ENCODE measurements around the gene CCDC63. TPM values are rescaled to one million over a fixed set of nuclear protein-coding genes. Genes with fewer than 3 reads are reported as not detected.
A peak's percentile ranks its signal among the peaks of the same experiment; 100 is the strongest.
"Not testable (repeated sequence)": the region's sequence is repeated elsewhere in the genome, so short reads cannot be mapped to it uniquely, and the experiment has no call there.

Gene CCDC63
- total RNA-seq, 1 experiment from 2014 or later: not detected

- peak; percentile 96 for DNase-seq (ENCODE audit: low read depth, low spot score)
- in situ Hi-C loops (cut with HindIII; ENCODE audit: low pct_unique_long_range_greater_than_20kb, low sequenced_read_pairs): no loop called here
Observed at GRCh38 chr12:110826592-110827200, 20.1 kb upstream of the CCDC63 start.

DNA sequence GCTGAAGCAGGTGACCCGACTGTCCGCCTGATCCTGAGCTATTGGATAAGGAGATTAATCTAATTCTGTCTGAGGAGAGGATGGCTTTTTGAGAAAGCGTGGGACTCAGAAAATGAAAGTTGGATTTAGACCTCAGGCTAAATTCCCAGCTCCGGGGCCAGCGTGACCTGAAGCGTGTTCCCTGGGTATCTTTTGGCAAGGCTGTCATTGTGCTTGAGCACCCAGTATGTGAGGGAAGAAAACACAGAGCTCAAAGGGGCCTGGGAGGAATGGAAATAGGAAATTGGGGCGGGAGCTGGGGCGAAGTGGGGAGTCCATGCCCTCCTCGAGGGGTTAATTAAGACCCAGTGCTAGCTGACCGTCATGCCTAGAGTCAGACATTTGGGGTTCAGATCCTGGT, 17.5 kb upstream of the CCDC63 start:
- in situ Hi-C loops (cut with HindIII; ENCODE audit: low pct_unique_long_range_greater_than_20kb, low sequenced_read_pairs): no loop called here
- DNase-seq (ENCODE audit: low read depth, low spot score): no peak

DNA sequence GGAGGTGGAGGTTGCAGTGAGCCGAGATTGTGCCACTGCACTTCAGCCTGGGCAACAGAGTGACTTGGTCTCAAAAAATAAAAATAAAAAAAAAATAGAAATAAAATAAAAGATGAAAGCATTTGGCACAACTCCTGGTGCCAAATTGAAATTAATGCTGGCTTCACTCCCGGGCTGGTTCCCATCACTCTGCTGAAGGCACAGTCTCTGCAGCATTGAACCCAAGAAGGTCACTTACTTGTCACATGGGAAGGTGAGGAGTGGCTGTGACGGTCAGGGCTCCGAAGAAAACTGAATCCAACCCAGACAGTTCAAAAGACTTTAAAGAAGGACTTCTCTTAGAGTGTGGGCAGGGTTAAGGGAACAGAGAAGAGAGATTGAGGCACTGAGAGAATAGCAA, 10.5 kb upstream of the CCDC63 start:
- in situ Hi-C loops (cut with HindIII; ENCODE audit: low pct_unique_long_range_greater_than_20kb, low sequenced_read_pairs): no loop called here

DNA sequence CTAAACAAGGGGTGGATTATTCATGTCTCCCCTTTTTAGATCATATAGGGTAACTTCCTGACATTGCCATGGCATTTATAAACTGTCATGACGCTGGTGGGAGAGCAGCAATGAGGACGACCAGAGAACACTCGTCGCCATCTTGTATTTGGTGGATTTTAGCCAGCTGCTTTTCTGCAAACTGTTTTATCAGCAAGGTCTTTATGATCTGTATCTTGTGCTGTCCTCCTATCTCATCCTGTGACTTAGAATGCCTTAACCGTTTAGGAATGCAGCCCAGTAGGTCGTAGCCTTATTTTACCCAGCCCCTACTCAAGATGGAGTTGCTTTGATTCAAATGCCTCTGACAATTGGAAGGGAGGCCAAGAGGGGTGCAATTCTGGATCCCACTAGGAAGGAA, 5.8 kb upstream of the CCDC63 start:
- in situ Hi-C loops (cut with HindIII; ENCODE audit: low pct_unique_long_range_greater_than_20kb, low sequenced_read_pairs): no loop called here

More for the DNA sequence above, 10.5 kb upstream of the CCDC63 start:
- DNase-seq (ENCODE audit: low read depth, low spot score): no peak

DNA sequence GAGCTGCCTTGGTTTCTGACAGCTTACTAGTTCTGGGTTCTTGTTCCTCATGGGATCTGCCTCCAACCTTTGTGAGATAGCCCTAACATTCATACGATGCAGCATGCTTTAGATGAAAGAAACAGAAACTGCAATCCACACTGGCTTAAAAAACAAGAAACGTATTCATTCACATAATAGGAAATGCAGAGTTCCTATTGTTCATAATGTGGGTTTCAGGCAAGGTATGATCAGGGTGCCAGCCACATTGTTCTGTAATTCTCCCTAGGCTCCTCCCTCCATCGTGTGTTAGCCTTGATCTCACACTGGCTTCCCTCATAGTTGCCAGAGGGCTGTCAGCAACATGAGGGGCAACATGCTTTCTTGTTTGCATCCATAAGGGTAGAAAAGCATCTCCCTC, 2.7 kb upstream of the CCDC63 start:
- DNase-seq (ENCODE audit: low read depth, low spot score): no peak
- in situ Hi-C loops (cut with HindIII; ENCODE audit: low pct_unique_long_range_greater_than_20kb, low sequenced_read_pairs): no loop called here

More for the DNA sequence above, 5.8 kb upstream of the CCDC63 start:
- DNase-seq (ENCODE audit: low read depth, low spot score): no peak

DNA sequence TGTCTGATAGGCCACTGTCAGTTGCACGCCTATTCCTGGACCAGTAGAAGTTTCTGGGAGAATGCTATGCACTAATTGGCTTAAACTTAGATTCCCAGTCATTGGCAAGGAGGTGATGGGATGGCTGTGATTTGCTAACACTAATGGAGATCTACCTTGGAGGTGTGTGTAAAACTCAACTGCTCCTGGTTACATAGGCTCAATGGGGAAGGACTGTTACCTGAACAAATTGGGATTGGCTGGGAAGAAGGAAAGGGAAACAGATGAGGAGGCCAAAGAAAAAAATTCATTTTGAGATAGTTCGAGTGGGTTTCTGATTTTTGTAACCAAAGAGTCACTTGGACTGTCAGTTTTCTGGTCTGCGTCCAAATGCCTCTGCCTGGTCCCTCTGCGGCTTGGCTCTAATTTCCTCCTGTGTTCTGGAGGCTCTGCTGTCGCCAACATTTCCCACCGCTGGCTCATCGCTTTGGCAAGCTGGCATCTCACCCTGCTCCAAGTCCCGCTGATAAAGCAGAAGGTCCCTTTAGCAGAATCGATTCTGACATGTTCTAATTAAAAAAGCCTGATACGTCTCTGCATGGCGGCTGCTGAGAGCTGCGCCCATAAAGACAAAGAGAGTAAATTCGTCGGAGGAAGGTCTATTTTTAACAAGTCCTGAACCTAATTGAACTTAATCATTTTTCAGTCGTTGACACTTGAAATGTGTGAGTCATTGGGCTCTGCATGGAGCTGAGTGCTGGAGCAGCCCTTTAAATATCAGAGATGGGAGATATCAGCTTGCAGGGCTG, 2.0 kb upstream of the CCDC63 start:
- no peak for DNase-seq (ENCODE audit: low read depth, low spot score)
- in situ Hi-C loops (cut with HindIII; ENCODE audit: low pct_unique_long_range_greater_than_20kb, low sequenced_read_pairs): no loop called here

DNA sequence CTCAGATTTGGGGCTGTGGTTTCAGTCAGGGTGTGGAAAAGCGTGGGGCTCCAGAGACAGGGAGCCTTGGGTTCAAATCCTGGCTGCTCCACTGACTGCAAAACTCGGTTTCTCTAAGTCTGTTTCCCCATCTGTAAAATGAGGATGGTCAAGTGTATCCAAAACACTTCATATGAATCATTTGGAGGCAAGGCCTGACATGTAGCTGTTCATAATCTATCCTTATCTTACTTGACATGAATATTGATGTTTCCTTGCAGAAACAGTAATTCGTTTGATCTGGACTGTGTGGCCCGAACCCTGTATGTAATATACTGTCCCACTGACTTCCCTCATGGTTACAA, 1.5 kb upstream of the CCDC63 start:
- in situ Hi-C loops (cut with HindIII; ENCODE audit: low pct_unique_long_range_greater_than_20kb, low sequenced_read_pairs): no loop called here
- no peak for DNase-seq (ENCODE audit: low read depth, low spot score)

DNA sequence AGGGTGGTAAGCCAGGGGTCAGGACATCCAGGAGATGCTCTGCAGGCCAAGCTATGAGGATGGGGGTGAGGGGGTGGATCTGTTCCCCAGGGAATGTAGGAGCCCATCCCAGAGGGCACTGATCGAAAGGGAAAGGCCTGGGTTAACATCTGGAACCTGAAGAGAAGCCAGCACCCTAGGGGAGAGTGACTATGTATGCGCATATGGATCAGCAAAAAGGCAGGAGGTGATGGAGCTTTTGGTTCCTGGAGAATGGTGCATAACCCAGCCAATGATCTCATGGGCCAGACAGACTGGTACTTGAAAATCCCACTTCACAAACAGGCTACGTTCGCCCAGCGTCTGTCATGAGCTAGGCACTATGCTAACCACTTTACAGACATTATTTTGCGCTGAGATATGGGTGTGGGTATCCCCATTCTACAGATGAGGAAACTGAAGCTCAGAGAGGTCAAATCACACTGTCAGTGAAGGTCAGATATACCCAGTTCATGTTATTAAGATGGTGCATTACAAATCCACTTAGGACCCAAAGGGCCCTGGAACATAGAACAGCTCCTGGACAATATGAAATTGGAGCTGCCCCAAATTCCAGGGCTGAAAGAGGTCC, 1.6 kb downstream of the CCDC63 start:
- DNase-seq (ENCODE audit: low read depth, low spot score): no peak
- in situ Hi-C loops (cut with HindIII; ENCODE audit: low pct_unique_long_range_greater_than_20kb, low sequenced_read_pairs): no loop called here

- in situ Hi-C loops (cut with HindIII; ENCODE audit: low pct_unique_long_range_greater_than_20kb, low sequenced_read_pairs): no loop called here
Observed at GRCh38 chr12:110849221-110849620, 2.4 kb downstream of the CCDC63 start.

GRCh38 chr12:110849748-110850403, 3.1 kb downstream of the CCDC63 start:
- in situ Hi-C loops (cut with HindIII; ENCODE audit: low pct_unique_long_range_greater_than_20kb, low sequenced_read_pairs): no loop called here
- no peak for DNase-seq (ENCODE audit: low read depth, low spot score)

More at GRCh38 chr12:110849221-110849620, 2.4 kb downstream of the CCDC63 start:
- DNase-seq (ENCODE audit: low read depth, low spot score): no peak

DNA sequence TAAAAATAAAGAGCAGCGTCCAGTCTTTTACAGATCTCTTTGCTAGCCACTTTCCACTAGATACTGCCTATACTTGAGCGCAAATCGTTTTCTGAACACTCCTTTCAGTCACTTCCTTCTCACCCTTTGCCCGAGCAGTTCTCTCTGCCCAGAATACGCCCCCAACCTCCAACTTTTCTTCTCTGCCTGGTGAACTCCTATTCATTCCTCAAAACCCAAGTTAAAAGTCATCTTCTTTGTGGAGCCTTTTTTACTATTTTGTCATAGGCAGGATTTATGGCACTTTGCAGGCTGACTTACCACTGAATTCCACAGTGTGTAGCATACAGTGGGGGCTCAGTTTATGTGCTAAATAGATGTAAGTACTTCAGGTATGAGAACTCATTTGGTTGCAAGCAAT, 4.0 kb downstream of the CCDC63 start:
- no peak for DNase-seq (ENCODE audit: low read depth, low spot score)
- in situ Hi-C loops (cut with HindIII; ENCODE audit: low pct_unique_long_range_greater_than_20kb, low sequenced_read_pairs): no loop called here

DNA sequence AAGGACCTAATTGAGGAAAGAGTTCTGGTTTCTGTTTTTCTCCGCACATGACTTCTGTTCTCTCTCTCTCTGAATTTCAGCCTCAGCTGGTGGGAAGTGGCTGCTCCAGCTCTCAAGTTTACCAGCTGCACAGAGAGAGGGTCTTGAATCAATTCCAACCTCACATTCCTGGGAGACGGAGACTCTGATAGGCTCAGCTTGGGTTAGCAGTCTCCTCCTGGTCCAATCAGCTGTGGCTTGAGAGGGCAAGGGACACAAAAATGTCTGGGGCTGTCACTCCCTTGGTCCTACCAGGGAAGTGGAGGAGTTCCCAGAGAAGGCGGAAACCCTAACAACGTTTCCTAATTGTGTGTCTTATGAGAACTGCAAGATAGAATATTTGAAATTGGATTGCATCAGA, 7.0 kb downstream of the CCDC63 start:
- DNase-seq (ENCODE audit: low read depth, low spot score): no peak

DNA sequence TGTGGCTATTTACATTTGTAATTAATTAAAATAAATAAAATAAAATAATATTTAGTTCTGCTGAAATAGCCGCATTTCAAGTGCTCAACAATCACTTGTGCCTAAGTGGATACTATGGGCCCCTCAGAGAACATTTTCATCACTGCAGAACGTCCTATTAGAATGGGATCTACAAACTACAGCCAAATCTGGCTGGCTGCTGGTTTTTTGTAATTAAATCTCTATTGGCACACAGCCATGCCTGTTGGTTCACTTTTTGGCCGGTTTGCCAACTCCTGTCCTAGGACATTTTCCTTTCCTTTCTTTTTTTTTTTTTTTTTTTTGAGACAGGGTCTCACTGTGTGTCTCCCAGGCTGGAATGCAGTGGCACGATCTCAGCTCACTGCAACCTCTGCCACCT, 9.8 kb downstream of the CCDC63 start:
- in situ Hi-C loops (cut with HindIII; ENCODE audit: low pct_unique_long_range_greater_than_20kb, low sequenced_read_pairs): no loop called here

More for the DNA sequence above, 7.0 kb downstream of the CCDC63 start:
- in situ Hi-C loops (cut with HindIII; ENCODE audit: low pct_unique_long_range_greater_than_20kb, low sequenced_read_pairs): no loop called here

DNA sequence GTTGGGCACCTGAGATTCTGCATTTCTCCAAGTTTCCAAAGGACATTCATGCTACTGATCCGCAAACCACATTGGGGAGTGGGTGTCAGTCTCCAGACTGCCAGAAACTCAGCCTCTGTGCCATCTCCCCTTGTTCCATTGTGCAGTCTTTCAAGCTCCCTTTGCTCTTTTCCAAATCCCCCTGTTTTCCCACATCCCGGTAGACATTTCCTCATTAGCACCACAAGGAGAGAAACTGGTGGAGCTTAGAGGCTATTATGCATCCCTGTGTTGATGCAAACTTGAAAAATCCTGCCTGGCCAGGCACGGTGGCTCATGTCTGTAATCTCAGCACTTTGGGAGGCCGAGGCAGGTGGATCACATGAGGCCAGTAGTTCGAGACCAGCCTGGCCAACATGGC, 10.7 kb downstream of the CCDC63 start:
- in situ Hi-C loops (cut with HindIII; ENCODE audit: low pct_unique_long_range_greater_than_20kb, low sequenced_read_pairs): no loop called here
- DNase-seq (ENCODE audit: low read depth, low spot score): no peak

More for the DNA sequence above, 9.8 kb downstream of the CCDC63 start:
- no peak for DNase-seq (ENCODE audit: low read depth, low spot score)

GRCh38 chr12:110857954-110858353, 11.2 kb downstream of the CCDC63 start:
- in situ Hi-C loops (cut with HindIII; ENCODE audit: low pct_unique_long_range_greater_than_20kb, low sequenced_read_pairs); DNase-seq (ENCODE audit: low read depth, low spot score): not testable (repeated sequence)

DNA sequence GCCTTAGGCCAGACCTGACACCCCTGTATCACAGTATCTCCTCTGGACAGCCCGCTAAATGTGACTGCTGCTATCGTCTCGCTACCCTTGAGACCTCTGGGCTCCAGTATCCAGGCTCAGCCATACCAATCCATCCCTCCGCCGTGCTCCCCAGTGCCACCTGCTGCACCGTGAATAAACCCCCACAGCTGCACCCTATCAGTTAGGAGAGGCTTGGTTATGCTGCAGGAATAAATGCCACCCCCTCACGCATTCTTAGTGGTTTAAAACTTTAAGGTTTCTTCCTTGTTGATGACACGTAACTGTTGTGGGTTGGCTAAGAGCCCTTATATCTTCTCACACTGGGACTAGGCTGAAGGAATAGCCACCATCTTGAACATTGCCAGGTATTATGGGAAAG, 12.1 kb downstream of the CCDC63 start:
- in situ Hi-C loops (cut with HindIII; ENCODE audit: low pct_unique_long_range_greater_than_20kb, low sequenced_read_pairs): no loop called here
- no peak for DNase-seq (ENCODE audit: low read depth, low spot score)

- in situ Hi-C loops (cut with HindIII; ENCODE audit: low pct_unique_long_range_greater_than_20kb, low sequenced_read_pairs): no loop called here
Observed at GRCh38 chr12:110860833-110861296, 14.1 kb downstream of the CCDC63 start.

DNA sequence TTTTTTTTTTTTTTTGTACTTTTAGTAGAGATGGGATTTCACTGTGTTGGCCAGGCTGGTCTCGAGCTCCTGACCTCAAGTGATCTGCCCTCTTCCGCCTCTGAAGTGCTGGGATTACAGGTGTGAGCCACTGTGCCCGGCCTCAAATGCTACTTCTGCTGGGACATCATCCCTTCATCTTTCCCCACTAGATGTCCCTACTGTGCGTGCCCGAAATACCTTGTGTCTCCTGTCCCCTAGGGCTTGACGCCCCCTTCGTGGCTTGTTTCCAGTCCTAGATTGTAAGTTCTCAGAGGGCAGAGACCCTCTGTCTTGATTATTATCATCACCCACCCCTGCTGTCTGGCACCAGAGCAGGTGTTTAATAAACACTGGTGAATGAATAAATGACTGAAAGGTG, 14.9 kb downstream of the CCDC63 start:
- DNase-seq (ENCODE audit: low read depth, low spot score): no peak
- in situ Hi-C loops (cut with HindIII; ENCODE audit: low pct_unique_long_range_greater_than_20kb, low sequenced_read_pairs): no loop called here

More at GRCh38 chr12:110860833-110861296, 14.1 kb downstream of the CCDC63 start:
- no peak for DNase-seq (ENCODE audit: low read depth, low spot score)

Data from SK-MEL-5 (cell line).